Measurements from ENCODE around the gene BSN. TPM values are rescaled to one million over a fixed set of nuclear protein-coding genes. Genes with fewer than 3 reads are reported as not detected.

BSN gene
- total and polyA plus RNA-seq, 2 experiments from 2014 or later: 0.50 to 5.1 TPM

GRCh38 chr3:49591615-49592014 is 37.3 kb downstream of the BSN start:
- Histone ChIP-seq H3K79me2 (replicated peaks; ENCODE audit: insufficient read depth) (no peaks in the 10 kb centered on the region), H4K20me1 (replicated peaks; ENCODE audit: insufficient read depth) (no peaks in the 10 kb centered on the region), H3K36me3 (ENCODE audit: insufficient read depth) (no peaks in the 10 kb centered on the region), H3K4me2 (no peak overlapping the region), H3K4me3 (no peak overlapping the region), H3F3A (replicated peaks; ENCODE audit: low read depth) (no peaks in the 10 kb centered on the region), H2AFZ (no peak overlapping the region), H3K4me1 (ENCODE audit: insufficient read depth) (no peaks in the 10 kb centered on the region), H3K27ac (ENCODE audit: low read depth) (no peak overlapping the region), H3K27me3 (ENCODE audit: insufficient read depth) (no peaks in the 10 kb centered on the region), H3K9me2 (ENCODE audit: insufficient read depth) (no peaks in the 10 kb centered on the region)
- H3K9me3 Mint-ChIP-seq: no peaks in the 10 kb centered on the region
- H3K4me1 Mint-ChIP-seq: peaks cover 4% of the 10 kb centered on the region; the same call in 1 of the 3 replicates
- DNase-seq (ENCODE audit: low spot score) (no peak), ATAC-seq (no peak)
- H3K4me3 Mint-ChIP-seq: no peak overlapping the region
- TF ChIP-seq EZH2phosphoT487 (IDR thresholded peaks at IDR 0.05; ENCODE audit: unreplicated experiment) (no peak), STAT1 (IDR thresholded peaks at IDR 0.05; ENCODE audit: unreplicated experiment) (no peak), EZH2 (IDR thresholded peaks at IDR 0.05; ENCODE audit: low read depth, unreplicated experiment) (no peak), POLR2AphosphoS5 (IDR thresholded peaks at IDR 0.05; ENCODE audit: low read depth) (no peak), ETS1 (IDR thresholded peaks at IDR 0.05) (no peak), ZNF114 (CRISPR knock-in tag; IDR thresholded peaks at IDR 0.05) (no peak), CREB1 (CRISPR knock-in tag; IDR thresholded peaks at IDR 0.05; ENCODE audit: low read depth) (no peak), JUNB (IDR thresholded peaks at IDR 0.05; ENCODE audit: unreplicated experiment) (no peak)
- H3K27ac Mint-ChIP-seq: no peak overlapping the region
- peaks cover 2% of the 10 kb centered on the region for H3K27me3 Mint-ChIP-seq (ENCODE audit: insufficient read depth, low read depth, poor library complexity)
- no peaks in the 10 kb centered on the region for H3K36me3 Mint-ChIP-seq (ENCODE audit: low read depth)

GRCh38 chr3:49593041-49593440 is 38.8 kb downstream of the BSN start:
- Mint-ChIP-seq H3K4me1 (no peaks in the 10 kb centered on the region), H3K4me3 (no peak overlapping the region), H3K27ac (no peak overlapping the region), H3K27me3 (ENCODE audit: insufficient read depth, low read depth, poor library complexity) (peaks cover 2% of the 10 kb centered on the region), H3K9me3 (no peaks in the 10 kb centered on the region), H3K36me3 (ENCODE audit: low read depth) (no peaks in the 10 kb centered on the region)
- Histone ChIP-seq H3K27ac (ENCODE audit: low read depth) (no peak overlapping the region), H4K20me1 (replicated peaks; ENCODE audit: insufficient read depth) (no peaks in the 10 kb centered on the region), H3K27me3 (ENCODE audit: insufficient read depth) (no peaks in the 10 kb centered on the region), H3F3A (replicated peaks; ENCODE audit: low read depth) (no peaks in the 10 kb centered on the region), H2AFZ (no peak overlapping the region), H3K36me3 (ENCODE audit: insufficient read depth) (no peaks in the 10 kb centered on the region), H3K9me2 (ENCODE audit: insufficient read depth) (no peaks in the 10 kb centered on the region), H3K4me3 (no peak overlapping the region), H3K4me2 (no peak overlapping the region), H3K4me1 (ENCODE audit: insufficient read depth) (no peaks in the 10 kb centered on the region), H3K79me2 (replicated peaks; ENCODE audit: insufficient read depth) (no peaks in the 10 kb centered on the region)
- ATAC-seq (no peak), DNase-seq (ENCODE audit: low spot score) (no peak)
- TF ChIP-seq ETS1 (IDR thresholded peaks at IDR 0.05): no peak
- TF ChIP-seq ZNF462 (CRISPR knock-in tag; IDR thresholded peaks at IDR 0.05): no peak
- no peak for TF ChIP-seq CTCF (conservative IDR thresholded peaks at IDR 0.05; ENCODE audit: low read depth in 2 of 2)
